HG02763 (cell line): ENCODE measurements around the gene LEKR1.
"Not testable (repeated sequence)": the region's sequence is repeated elsewhere in the genome, so short reads cannot be mapped to it uniquely, and the experiment has no call there.

ENCODE experiments used
- ATAC-seq: cut with Tn5 transposase; IDR thresholded peaks from one replicate; pipeline ENCODE4 v1.9.1; 2021; ENCODE audit warnings: mild to moderate bottlenecking, moderate library complexity; ENCODE audit not compliant: unreplicated experiment

The LEKR1 gene

GRCh38 chr3:156826144-156826895 lies at the start of gene LEKR1:
Gene LEKR1 (plus strand): TSS chr3:156826353. CDS start chr3:156829330, 2,977 bp downstream.
- peak; percentile 95 for ATAC-seq

GRCh38 chr3:156776871-156777270 lies 49.3 kb upstream of the LEKR1 start:
- ATAC-seq, result no peak

DNA sequence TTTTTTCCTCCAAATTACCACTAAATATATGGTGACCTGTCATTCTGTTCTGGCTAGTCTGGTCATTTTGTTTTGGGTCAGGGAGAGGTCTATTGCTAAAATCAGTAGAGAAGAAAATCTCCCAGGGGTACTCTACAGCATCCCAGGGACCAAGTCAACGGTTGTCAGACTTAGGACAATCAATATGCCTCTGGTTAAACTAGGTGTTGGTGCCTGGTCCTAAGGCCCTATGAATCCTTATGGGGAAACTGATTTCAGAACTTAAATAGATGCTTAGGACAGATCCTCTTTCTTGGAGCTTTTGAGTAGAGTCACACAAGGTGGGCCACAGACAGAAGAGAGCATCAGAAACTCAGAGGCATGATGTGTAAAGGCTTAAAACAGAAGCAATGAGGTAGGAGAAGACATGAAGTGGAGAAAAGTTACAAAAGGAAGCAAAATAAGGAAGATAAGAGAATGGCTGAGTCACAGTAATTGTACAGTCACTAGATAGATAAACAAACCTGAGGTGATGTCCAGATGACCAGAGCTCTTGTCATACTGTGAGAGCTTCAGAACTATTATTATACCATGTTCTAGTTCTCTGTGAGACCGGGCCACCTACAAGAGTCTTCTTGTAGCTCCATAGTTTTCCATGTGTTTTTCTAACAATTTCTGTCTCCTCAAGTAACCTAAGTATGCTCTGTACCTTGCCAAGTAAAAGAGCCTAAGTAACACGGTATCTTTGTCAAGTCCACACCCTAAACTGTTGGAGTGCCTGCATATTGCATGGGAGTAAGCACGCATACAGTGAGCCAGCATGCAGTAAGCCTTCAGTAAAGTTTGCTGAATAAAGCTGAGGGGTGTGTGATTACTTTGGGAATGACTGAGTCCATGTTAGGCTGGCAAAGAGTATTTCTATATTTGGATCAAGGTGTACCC lies 44.6 kb upstream of the LEKR1 start:
- no peak for ATAC-seq

GRCh38 chr3:156782319-156782718 lies 43.8 kb upstream of the LEKR1 start:
- no peak for ATAC-seq

- ATAC-seq, result no peak
Measured at GRCh38 chr3:156782921-156783320, 43.2 kb upstream of the LEKR1 start.

DNA sequence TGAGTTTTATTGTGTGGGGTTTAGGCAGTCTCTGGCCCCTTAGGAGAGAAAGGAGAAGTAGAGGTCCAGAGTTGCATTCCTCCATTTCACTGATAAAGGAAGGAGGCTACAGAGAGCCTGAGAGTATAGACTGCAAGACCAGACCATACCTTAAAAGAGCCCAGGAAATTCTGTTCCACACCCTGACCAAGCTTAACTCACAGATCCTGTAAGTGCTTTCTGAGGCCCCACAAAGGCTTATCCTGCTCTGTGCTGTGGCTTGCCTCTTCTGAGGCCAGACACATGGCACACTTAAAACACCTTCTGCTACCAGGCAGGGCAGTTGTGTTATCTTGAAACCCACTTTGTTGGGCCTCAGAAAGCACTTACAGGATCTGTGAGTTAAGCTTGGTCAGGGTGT lies 39.2 kb upstream of the LEKR1 start:
- no peak for ATAC-seq

GRCh38 chr3:156787926-156788663 lies 38.1 kb upstream of the LEKR1 start:
- ATAC-seq, result peak; percentile 73

GRCh38 chr3:156788846-156789245 lies 37.3 kb upstream of the LEKR1 start:
- ATAC-seq, result no peak

DNA sequence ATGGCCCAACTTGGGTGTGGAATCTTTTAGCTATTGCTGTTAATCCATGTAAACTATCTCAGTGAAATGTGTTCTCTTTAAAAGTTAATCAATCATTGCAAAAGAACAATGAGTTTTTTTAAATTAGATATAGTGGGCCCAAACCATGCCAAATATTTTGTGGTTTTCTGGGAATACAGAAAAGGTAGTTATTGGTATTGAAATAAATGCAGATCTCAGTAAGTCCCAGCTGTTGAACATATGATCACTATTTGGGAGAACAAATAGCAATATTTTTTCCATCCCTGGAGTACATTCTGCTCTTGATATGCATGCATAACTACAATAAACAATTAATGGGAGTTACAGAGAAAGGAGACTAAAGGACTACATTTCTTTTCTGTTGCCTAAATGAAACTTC lies 36.0 kb upstream of the LEKR1 start:
- ATAC-seq, result no peak

- ATAC-seq, result no peak
Measured at GRCh38 chr3:156792114-156792513, 34.0 kb upstream of the LEKR1 start.

- ATAC-seq, result no peak
Measured at GRCh38 chr3:156792536-156792935, 33.6 kb upstream of the LEKR1 start.

GRCh38 chr3:156792945-156793344 lies 33.2 kb upstream of the LEKR1 start:
- ATAC-seq, result no peak

DNA sequence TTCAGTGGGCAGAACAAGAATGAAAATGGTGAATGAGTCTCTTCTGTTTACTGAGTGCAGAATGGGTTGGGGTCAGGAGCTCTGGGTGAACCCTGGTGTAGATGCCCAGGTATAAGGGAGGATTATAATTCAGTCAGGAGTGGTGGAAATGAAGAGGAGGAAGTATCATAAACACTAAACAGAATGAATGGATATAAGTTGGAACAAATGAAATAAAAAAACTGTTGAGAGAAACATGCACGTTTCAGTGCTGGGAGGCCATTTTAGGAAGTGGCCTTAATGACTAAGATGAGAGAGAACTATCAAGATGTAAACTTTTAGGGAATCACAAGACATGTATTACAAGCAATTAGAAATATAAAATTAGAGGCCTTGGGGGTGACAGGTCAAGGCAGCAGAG lies 32.8 kb upstream of the LEKR1 start:
- ATAC-seq, result no peak

DNA sequence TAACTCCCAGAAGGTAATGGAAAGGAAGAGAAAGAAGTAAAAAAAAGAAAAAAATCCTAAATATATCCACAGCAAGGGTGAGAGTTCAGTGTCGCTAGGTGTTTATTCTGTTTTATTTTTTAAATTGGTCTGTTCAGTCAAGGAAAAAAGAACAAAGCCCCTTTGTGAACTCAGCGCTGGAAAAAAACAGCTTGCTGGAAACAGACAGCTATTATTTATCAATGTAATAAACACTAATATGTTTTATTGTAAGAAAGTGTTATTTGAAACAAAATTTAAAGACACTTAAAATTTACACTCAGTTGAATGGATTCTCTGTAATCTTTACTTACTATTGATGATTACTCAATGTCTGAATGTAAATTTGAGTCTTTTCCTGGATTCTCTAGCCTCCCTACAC lies 32.3 kb upstream of the LEKR1 start:
- ATAC-seq, result no peak

GRCh38 chr3:156795890-156796481 lies 30.2 kb upstream of the LEKR1 start:
- ATAC-seq, result no peak

DNA sequence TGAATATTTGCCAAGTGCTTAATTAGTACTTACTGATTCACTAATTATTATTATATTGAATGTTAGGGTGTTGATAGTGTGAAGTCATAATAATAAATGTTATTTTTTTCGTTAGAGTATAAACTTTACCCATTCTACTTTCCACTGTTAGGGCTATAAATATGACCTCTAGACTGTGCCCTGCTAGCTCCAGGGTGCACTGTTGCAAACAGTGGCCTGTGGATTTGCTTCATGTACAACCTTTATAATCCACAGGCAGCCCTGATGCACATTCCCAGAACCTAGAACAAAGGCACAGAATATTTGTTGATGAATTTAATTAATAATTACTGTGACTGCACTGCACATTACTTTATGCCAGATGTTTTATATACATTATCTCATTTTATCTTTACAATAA lies 28.8 kb upstream of the LEKR1 start:
- no peak for ATAC-seq

DNA sequence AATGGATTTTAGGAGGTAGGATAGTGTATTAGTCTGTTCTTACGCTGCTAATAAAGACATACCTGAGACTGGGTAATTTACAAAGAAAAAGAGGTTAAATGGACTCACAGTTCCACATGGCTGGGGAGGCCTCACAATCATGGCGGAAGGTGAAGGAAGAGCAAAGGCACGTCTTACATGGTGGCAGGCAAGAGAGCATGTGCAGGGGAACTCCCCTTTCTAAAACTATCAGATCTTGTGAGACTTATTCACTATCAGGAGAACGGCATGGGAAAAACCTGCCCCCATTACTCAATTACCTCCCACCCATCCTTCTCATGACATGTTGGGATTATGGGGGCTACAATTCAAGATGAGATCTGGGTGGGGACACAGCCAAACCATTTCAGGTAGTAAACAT lies 25.9 kb upstream of the LEKR1 start:
- not testable (repeated sequence) for ATAC-seq

GRCh38 chr3:156801746-156802145 lies 24.4 kb upstream of the LEKR1 start:
- ATAC-seq, result no peak

DNA sequence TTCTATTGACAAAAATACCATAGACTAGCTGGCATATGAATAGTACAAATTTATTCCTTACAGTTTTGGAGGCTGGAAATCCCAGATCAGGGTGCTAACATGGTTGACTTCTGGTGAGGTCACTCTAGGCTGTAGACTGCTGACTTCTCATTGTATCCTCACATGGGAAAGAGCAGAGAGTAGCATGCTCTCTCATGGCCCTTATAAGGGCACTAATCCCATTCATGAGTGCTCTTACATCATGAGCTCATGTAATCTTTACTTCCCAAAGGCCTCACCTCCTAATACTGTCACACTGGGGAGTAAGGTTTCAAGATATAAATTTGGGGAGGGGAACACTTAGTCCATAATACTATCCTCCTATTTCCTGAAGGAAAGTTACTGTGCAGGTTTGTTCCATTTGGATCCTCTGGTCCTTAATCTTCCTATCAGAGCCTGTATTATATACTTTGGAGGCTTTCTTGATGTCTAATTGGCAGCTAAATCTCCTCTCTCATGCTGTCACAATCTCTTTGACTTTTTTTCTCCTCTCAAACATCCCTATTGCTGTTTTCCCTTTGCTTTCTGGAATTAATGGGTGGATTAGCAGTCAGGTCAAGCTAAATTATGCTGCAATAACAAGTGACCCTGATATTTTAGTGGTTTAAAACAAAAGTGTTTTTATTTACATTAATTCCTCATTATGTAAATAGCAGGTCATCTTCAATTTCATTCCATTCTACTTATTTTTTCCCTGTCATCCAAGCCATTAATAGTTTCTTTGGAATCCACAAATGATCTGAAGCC lies 23.1 kb upstream of the LEKR1 start:
- ATAC-seq, result no peak
